ENCODE measurements around the gene SMIM15.

Gene SMIM15

DNA sequence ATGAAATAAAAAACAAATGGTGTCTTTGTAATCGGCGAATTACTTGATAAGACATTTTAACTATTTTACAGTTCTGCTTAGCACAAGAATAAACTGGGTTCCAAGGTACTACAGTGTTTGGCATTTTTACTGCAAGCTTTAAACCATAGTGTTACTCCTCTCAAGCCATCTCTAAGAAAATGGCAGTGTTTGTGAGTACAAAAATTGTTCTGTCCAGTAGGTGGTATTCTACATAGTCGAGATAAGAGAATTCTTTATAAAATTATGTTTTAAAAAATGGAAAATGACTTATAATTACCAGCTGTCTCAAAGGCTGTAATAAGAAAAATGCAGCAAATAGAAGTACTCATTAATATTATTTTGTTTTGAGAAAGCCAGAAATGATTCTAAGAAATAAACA lies 3.2 kb downstream of the SMIM15 start:
- no peak for DNase-seq

- no peak for DNase-seq
Measured at GRCh38 chr5:61151893-61152292, 10.4 kb downstream of the SMIM15 start.

- DNase-seq: no peak
Measured at GRCh38 chr5:61148515-61148914, 13.8 kb downstream of the SMIM15 start.

- no peak for DNase-seq
Measured at GRCh38 chr5:61142811-61143210, 19.5 kb downstream of the SMIM15 start.

DNA sequence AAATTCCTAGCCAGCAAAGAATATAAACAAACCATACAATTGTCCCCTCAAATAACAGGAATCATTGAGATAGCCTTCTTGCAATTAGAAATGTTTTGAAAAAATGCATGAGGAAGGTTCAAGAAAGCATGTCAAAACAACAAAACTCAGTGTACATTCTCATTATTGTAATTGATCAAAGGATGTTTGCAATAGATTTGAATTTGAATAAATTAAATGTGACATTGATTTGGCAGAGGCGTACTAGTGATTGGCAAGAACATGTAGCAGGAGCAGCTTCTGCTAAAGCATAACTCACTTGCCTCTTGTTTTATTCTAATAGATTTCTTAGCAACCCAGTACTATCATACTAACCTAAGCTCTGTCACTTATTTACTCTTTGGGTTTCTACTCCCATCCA lies 19.9 kb downstream of the SMIM15 start:
- no peak for DNase-seq

DNA sequence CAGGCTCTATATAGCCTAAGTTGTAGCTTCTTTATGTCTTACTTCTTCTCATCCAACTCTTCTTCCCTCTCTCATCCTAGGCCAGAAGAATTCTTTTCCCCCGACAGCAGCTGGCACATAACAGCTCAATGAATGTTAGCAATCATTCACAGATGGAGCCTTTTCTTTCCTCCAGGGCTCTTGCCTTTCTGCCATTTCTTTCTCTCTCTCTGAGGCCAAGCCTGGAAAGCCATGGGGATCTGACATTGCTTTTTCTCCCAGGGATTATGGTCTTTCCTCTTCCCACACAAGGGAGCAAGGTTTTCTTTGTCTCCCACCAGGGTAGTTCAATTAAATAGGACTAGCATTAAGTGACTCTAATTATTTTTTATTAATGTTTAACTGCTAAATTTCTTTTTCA lies 20.5 kb downstream of the SMIM15 start:
- DNase-seq: no peak

DNA sequence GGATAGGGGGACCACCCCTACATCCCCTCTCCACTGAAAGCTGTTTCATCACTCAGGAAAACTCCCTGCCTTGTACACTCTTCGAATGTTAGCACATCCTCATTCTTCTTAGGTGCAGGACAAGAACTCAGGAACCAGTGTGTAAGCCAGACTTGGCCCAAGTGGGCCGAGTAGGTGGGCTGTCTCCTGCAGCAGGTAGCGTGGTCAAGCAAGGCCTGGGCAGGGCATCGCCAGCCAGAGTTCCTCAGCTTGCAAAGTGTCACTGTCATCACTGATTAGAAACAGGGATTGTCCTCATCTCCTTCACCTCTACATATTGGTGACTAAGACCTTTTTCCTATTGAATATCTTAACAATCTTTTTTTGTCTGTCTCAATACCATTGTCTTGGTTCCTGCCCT lies 22.3 kb downstream of the SMIM15 start:
- DNase-seq: no peak

DNA sequence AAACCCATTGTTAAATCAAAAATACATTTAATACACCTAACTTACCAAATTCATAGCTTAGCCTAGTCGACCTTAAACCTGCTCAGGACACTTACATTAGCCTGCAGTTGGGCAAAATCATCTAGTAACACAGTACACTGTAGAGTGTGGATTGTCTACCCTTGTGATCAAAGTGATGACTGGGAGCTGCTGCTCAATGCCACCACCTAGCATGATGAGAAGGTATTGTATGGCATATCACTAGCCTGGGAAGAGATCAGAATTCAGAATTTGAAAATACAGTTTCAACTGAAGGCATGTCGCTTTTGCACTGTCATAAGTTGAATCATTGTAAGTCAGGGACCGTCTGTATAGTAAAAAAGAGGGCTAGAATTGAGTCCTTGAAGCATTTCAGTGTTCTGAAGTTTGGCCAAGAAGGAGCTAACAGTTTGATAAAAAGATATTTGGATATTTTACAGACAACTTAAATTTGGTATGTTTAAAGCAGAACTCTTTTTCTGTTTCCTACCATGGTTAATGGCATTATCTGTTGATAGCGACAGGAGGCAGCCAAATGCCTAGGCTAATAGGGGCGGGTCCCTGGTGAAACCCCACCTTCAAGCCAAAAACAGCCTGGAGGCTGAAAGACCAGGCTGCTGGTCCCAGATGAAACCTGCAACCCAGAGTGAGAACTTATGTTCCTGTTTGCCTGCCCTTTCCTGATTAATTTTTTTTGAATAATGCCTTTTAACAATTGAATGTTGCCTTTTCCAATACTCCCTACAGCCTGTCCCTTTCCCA lies 23.0 kb downstream of the SMIM15 start:
- no peak for DNase-seq

GRCh38 chr5:61137835-61138234 lies 24.4 kb downstream of the SMIM15 start:
- no peak for DNase-seq

DNA sequence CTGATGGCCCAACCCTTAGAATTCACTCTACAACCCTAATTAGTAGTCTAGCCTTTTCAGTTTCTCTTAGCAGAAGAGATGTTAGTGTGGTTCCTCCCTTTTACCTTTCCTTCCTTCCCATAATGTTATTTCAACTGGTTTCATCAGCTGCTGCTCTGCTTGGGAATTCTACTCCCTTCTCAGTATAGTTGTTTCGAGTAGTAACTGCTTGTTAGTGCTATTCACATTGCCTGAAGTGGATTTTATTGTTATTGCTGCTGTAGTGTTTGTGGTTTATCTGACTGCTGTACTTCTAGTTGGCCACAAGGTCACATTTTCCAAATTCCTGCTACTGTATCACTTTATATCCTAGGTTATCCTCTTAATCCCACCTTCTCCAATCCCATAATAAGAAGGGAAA lies 29.7 kb downstream of the SMIM15 start:
- DNase-seq: no peak

- no peak for DNase-seq
Measured at GRCh38 chr5:61130289-61130688, 32.0 kb downstream of the SMIM15 start.

DNA sequence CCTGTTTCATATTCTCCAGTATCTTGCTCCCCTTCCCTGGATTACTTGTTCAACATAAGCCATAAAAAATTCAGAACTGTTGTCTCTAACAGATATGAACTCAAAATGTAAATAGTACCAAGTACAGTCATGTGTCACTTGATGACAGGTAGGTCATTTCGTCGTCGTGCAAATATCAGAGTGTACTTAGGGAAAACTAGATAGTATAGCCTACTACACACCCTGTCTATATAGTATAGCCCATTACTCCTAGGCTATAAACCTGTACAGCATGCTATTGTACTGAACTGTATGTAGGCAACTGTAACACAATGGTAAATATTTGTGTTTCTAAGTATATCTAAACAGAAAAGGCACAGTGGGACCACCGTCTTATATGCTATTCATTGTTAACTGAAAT lies 39.1 kb downstream of the SMIM15 start:
- no peak for DNase-seq

- DNase-seq: no peak
Measured at GRCh38 chr5:61120534-61120933, 41.7 kb downstream of the SMIM15 start.

DNA sequence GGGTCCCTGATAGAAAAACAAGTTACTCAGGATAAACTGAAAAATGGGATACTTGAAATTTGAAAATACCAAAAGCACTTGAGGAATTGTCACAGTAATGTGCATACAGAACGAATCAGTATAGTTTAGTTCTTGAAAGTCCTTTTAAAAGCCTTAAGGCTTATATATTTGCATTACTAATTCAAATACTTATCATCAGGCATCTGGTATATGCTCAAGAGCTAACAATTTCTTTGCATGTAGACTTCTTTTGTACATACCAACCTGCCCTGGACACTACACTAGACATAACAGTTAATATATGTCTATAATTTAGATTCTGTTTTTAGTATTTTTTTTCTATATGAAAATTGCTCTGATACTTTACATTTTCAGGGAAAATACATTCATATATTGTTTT lies 43.2 kb downstream of the SMIM15 start:
- no peak for DNase-seq

- DNase-seq: no peak
Measured at GRCh38 chr5:61115968-61116367, 46.3 kb downstream of the SMIM15 start.

- DNase-seq: no peak
Measured at GRCh38 chr5:61114441-61114840, 47.8 kb downstream of the SMIM15 start.

Measured in femur (tissue), 1 donor.